HCT116 (cell line): ENCODE data around the gene LGALS3. TPM values are rescaled to one million over a fixed set of nuclear protein-coding genes. Genes with fewer than 3 reads are reported as not detected.

Source experiments
- ATAC-seq: fragments of 200-7000 bp; cut with Tn5 transposase; 2 replicates; pipeline ENCODE4 v1.9.1; 2020; ENCODE audit warnings: mild to moderate bottlenecking, moderate library complexity
- BruUV-seq: library from RNA; stranded (reverse); fragments of 400-500 nt; replicated peaks from 2 replicates; lab custom pipeline; 2021; lab: Mats Ljungman, UMichigan
- CTCF ChIA-PET: fragments of 300-600 bp; sonication (Branson Sonifier 250); formaldehyde crosslinking; loops from one replicate; lab custom pipeline; 2021; ENCODE audit warnings: antibody characterized with exemption; lab: Charles Lee
- POLR2A ChIA-PET: fragments of 300-600, 350-600 bp; sonication (Branson Sonifier 250); formaldehyde crosslinking; loops from one replicate; lab custom pipeline; 2021; ENCODE audit warnings: antibody characterized with exemption; lab: Charles Lee
- RAD21 ChIA-PET, 2 experiments: fragments of 300-600 bp; sonication (Branson Sonifier 250); formaldehyde crosslinking; loops; one replicate each; lab custom pipeline; 2023; ENCODE audit warnings: low total read pairs in 2 of 2; ENCODE audit not compliant: uncharacterized antibody in 2 of 2, unreplicated experiment in 2 of 2, low non-redundant PET in 1 of 2; lab: Charles Lee
- DNase-seq: peaks from one replicate; pipeline ENCODE4 v3.0.0-alpha.2; 2010; ENCODE audit warnings: low read depth, low spot score
- H2AFZ ChIP-seq: fragments of 200-600 bp; shearing (Covaris generic), sonication (generic); 2 replicates; pipeline ENCODE4 v1.6.1; 2017; ENCODE audit warnings: low read depth, mixed run types, mixed read lengths, antibody characterized with exemption, low read length; ENCODE audit not compliant: poor library complexity, severe bottlenecking
- H3K27ac ChIP-seq: 2 replicates; pipeline ENCODE4 v1.5.1; 2012; ENCODE audit warnings: low read depth, low read length
- H3K27me3 ChIP-seq: fragments of 200-600 bp; sonication (generic); 2 replicates; pipeline ENCODE4 v1.6.1; 2016; ENCODE audit warnings: mixed run types, low read length, mixed read lengths; ENCODE audit not compliant: insufficient read depth
- H3K36me3 ChIP-seq, 2 experiments: fragments of 200-500 bp in 1 of 2; fragments of 200-600 bp in 1 of 2; sonication (Bioruptor generic) in 1 of 2; sonication (generic) in 1 of 2; 2 replicates each; pipeline versions ENCODE4 v1.5.1 to v1.6.1; 2014 to 2016; ENCODE audit warnings: low read length in 2 of 2, inconsistent platforms in 1 of 2, mixed read lengths in 1 of 2, mixed run types in 1 of 2; ENCODE audit not compliant: insufficient read depth in 2 of 2, control insufficient read depth in 1 of 2
- H3K4me1 ChIP-seq, 2 experiments: fragments of 200-600 bp in 1 of 2; sonication (generic) in 1 of 2; 2 replicates each; pipeline versions ENCODE4 v1.5.1 to v1.6.1; 2012 to 2017; ENCODE audit warnings: low read length in 2 of 2, inconsistent platforms in 1 of 2, mild to moderate bottlenecking in 1 of 2, mixed read lengths in 1 of 2, mixed run types in 1 of 2, moderate library complexity in 1 of 2; ENCODE audit not compliant: insufficient read depth in 2 of 2, control insufficient read depth in 1 of 2
- H3K4me2 ChIP-seq: fragments of 200-600 bp; sonication (generic); 2 replicates; pipeline ENCODE4 v1.6.1; 2017; ENCODE audit warnings: mixed run types, low read length, mixed read lengths
- H3K4me3 ChIP-seq, 2 experiments: fragments of 200-600 bp in 1 of 2; sonication (generic) in 1 of 2; replicated peaks in 1 of 2; 2 replicates each; pipeline ENCODE4 v1.5.1; 2011 to 2016; ENCODE audit warnings: low read length in 2 of 2, control low read depth in 1 of 2, low read depth in 1 of 2, mild to moderate bottlenecking in 1 of 2, mixed read lengths in 1 of 2, mixed run types in 1 of 2
- H3K79me2 ChIP-seq: fragments of 200-600 bp; sonication (generic); 2 replicates; pipeline ENCODE4 v1.6.1; 2017; ENCODE audit warnings: mild to moderate bottlenecking, mixed run types, low read length, moderate library complexity, mixed read lengths; ENCODE audit not compliant: insufficient read depth
- H3K9ac ChIP-seq: fragments of 200-600 bp; sonication (generic); 2 replicates; pipeline ENCODE4 v1.6.1; 2016; ENCODE audit warnings: low read length, mixed read lengths
- H3K9me2 ChIP-seq: fragments of 200-600 bp; sonication (generic), shearing (Covaris generic); 2 replicates; pipeline ENCODE4 v1.6.1; 2017; ENCODE audit warnings: mixed run types, mild to moderate bottlenecking, moderate library complexity; ENCODE audit not compliant: insufficient read depth
- H3K9me3 ChIP-seq, 2 experiments: fragments of 200-500 bp in 1 of 2; fragments of 200-600 bp in 1 of 2; sonication (Bioruptor generic) in 1 of 2; sonication (generic) in 1 of 2; 2 replicates each; pipeline ENCODE4 v1.6.1; 2014 to 2017; ENCODE audit warnings: low read length in 2 of 2, mixed read lengths in 2 of 2, inconsistent platforms in 1 of 2, low read depth in 1 of 2, mild to moderate bottlenecking in 1 of 2, mixed run types in 1 of 2, moderate library complexity in 1 of 2; ENCODE audit not compliant: control insufficient read depth in 1 of 2, insufficient read depth in 1 of 2
- H4K20me1 ChIP-seq: fragments of 200-600 bp; sonication (generic), shearing (Covaris generic); 2 replicates; pipeline ENCODE4 v1.6.1; 2017; ENCODE audit warnings: mixed run types, mild to moderate bottlenecking, moderate library complexity; ENCODE audit not compliant: insufficient read depth
- CBX3 ChIP-seq: IDR thresholded peaks from 2 replicates; pipeline ENCODE4 v1.6.1; 2012; ENCODE audit warnings: low read depth
- EZH2 ChIP-seq: fragments of 200-600 bp; sonication (generic); IDR thresholded peaks from 2 replicates; pipeline ENCODE4 v1.6.1; 2017; ENCODE audit warnings: antibody characterized with exemption, mixed run types
- JUND ChIP-seq: IDR thresholded peaks from 2 replicates; pipeline ENCODE4 v1.6.1; 2012
- TCF7L2 ChIP-seq: IDR thresholded peaks from 2 replicates; pipeline ENCODE4 v1.7.0; 2011; ENCODE audit warnings: borderline replicate concordance, inconsistent platforms; ENCODE audit not compliant: insufficient read depth, insufficient read length; ENCODE audit errors: extremely low read depth
- YY1 ChIP-seq: IDR thresholded peaks from 2 replicates; pipeline ENCODE4 v1.6.1; 2011; ENCODE audit warnings: low read length, low read depth, moderate library complexity, mild to moderate bottlenecking; ENCODE audit not compliant: insufficient replicate concordance; ENCODE audit errors: extremely low read depth
- intact Hi-C: fragments of 100-400 bp; cut with micrococcal nuclease; formaldehyde crosslinking; loops from 2 replicates; pipeline ENCODE4 v1.10.0; 2022
- total RNA-seq: library from RNA; stranded (reverse); gene quantifications from one replicate; pipeline ENCODE4 v1.2.1, GENCODE V29; 2021; ENCODE audit not compliant: unreplicated experiment

The LGALS3 gene
- total RNA-seq, 1 experiment from 2014 or later, result 86.1 TPM

- ATAC-seq, result no peak
- no peak overlapping the region for H3K27ac ChIP-seq
- RAD21 ChIA-PET, result no interaction called here
These were observed 31.0 kb upstream of the LGALS3 start for GRCh38 chr14:55097881-55098560.

GRCh38 chr14:55098561-55098898, 30.5 kb upstream of the LGALS3 start:
- Histone ChIP-seq H3K4me2 (no peak overlapping the region), H3K27ac (no peak overlapping the region), H3K9ac (no peak overlapping the region), H3K4me1 (peaks cover 20 to 36% of the 10 kb centered on the region in 2 experiments), H3K9me3 (no peaks in the 10 kb centered on the region), H3K27me3 (no peaks in the 10 kb centered on the region), H3K9me2 (no peaks in the 10 kb centered on the region), H2AFZ (no peak overlapping the region), H4K20me1 (no peaks in the 10 kb centered on the region), H3K79me2 (no peaks in the 10 kb centered on the region), H3K4me3 (no peak overlapping the region), H3K36me3 (no peaks in the 10 kb centered on the region)
- CTCF ChIA-PET, result interaction anchor here (1.1 kb wide), 2 partner anchors 9 to 1376 kb away, joined by 3 to 4 read pairs; no protein-coding TSS in a partner anchor
- no peak for TF ChIP-seq TCF7L2
- ATAC-seq (no peak), DNase-seq (no peak)
- RAD21 ChIA-PET, result no interaction called here
- intact Hi-C loops, result no loop called here
- no TSS peak for BruUV-seq
- POLR2A ChIA-PET, result no interaction called here

More at GRCh38 chr14:55097881-55098560, 31.0 kb upstream of the LGALS3 start:
- Histone ChIP-seq H3K27me3 (no peaks in the 10 kb centered on the region), H3K4me1 (peaks cover 17 to 31% of the 10 kb centered on the region in 2 experiments), H3K9me2 (no peaks in the 10 kb centered on the region), H3K36me3 (no peaks in the 10 kb centered on the region), H3K4me3 (no peak overlapping the region), H2AFZ (no peak overlapping the region), H3K9me3 (no peaks in the 10 kb centered on the region), H4K20me1 (no peaks in the 10 kb centered on the region), H3K4me2 (no peak overlapping the region), H3K9ac (no peak overlapping the region), H3K79me2 (no peaks in the 10 kb centered on the region)
- POLR2A ChIA-PET, result no interaction called here
- intact Hi-C loops, result no loop called here
- DNase-seq, result no peak
- no TSS peak for BruUV-seq
- TF ChIP-seq EZH2 (no peak), YY1 (no peak), CBX3 (no peak), JUND (no peak)
- CTCF ChIA-PET, result interaction anchor here (0.9 to 1.1 kb wide), 3 partner anchors 8 to 1376 kb away, joined by 3 to 4 read pairs (median 3); no protein-coding TSS in a partner anchor
